Stimulated activated naive CD8-positive, alpha-beta T cell treated with anti-CD3 and anti-CD28 coated beads, Interleukin-15, Interleukin-2, amounts not matched to agents 100 U/mL and 50 U/mL, for 24 hours (primary cell): Measurements from ENCODE around the gene PIH1D1.

ENCODE experiments used
- ATAC-seq: fragments of 150-1000 bp; cut with Tn5 transposase; one replicate; pipeline ENCODE4 v1.10.0; 2021
- DNase-seq: peaks from one replicate; pipeline ENCODE4 v3.0.0; 2021

Gene PIH1D1

GRCh38 chr19:49451430-49452181 is at the start of gene PIH1D1:
Gene PIH1D1, minus strand, starts transcription at chr19:49451814. Its CDS starts 240 bp downstream, at chr19:49451574.
- DNase-seq: peak; percentile 93
- peak; percentile 76 for ATAC-seq

- no peak for ATAC-seq
- peak; percentile 50 for DNase-seq
Observed at GRCh38 chr19:49499030-49499670, 47.5 kb upstream of the PIH1D1 start.

GRCh38 chr19:49498475-49498874 is 46.9 kb upstream of the PIH1D1 start:
- ATAC-seq: no peak
- DNase-seq: no peak

- ATAC-seq: no peak
- DNase-seq: no peak
Observed at GRCh38 chr19:49497789-49498103, 46.1 kb upstream of the PIH1D1 start.

GRCh38 chr19:49497047-49497788 is 45.6 kb upstream of the PIH1D1 start:
- DNase-seq: peak; percentile 75
- no peak for ATAC-seq

GRCh38 chr19:49496574-49497008 is 45.0 kb upstream of the PIH1D1 start:
- no peak for ATAC-seq
- no peak for DNase-seq

GRCh38 chr19:49492573-49493405 is 41.2 kb upstream of the PIH1D1 start:
- DNase-seq (peak; percentile 54), ATAC-seq (no peak)

- peak; percentile 49 for DNase-seq
- ATAC-seq: no peak
Observed at GRCh38 chr19:49491804-49492572, 40.4 kb upstream of the PIH1D1 start.

GRCh38 chr19:49491030-49491803 is 39.6 kb upstream of the PIH1D1 start:
- ATAC-seq (no peak), DNase-seq (no peak)

- DNase-seq: no peak
- ATAC-seq: no peak
Observed at GRCh38 chr19:49490287-49491029, 38.8 kb upstream of the PIH1D1 start.

GRCh38 chr19:49489601-49490167 is 38.1 kb upstream of the PIH1D1 start:
- DNase-seq (peak; percentile 42), ATAC-seq (no peak)

GRCh38 chr19:49488863-49489537 is 37.4 kb upstream of the PIH1D1 start:
- DNase-seq: no peak
- no peak for ATAC-seq

- DNase-seq (no peak), ATAC-seq (no peak)
Observed at GRCh38 chr19:49488046-49488862, 36.6 kb upstream of the PIH1D1 start.

- peak; percentile 100 for DNase-seq
- ATAC-seq: peak; percentile 88
Observed at GRCh38 chr19:49487277-49488045, 35.8 kb upstream of the PIH1D1 start, which contains the start of gene RPL13A. Gene RPL13A, plus strand, starts transcription at chr19:49487608. Its CDS starts 22 bp downstream, at chr19:49487630.

GRCh38 chr19:49486710-49487276 is 35.2 kb upstream of the PIH1D1 start:
- DNase-seq: no peak
- ATAC-seq: no peak

GRCh38 chr19:49486232-49486631 is 34.6 kb upstream of the PIH1D1 start:
- no peak for DNase-seq
- no peak for ATAC-seq
